Liver (tissue), 9 donors: ENCODE measurements around the gene RANGAP1. TPM values are rescaled to one million over a fixed set of nuclear protein-coding genes. Genes with fewer than 3 reads are reported as not detected.

Source experiments
- DNase-seq: peaks from one replicate; pipeline ENCODE4 v3.0.0-alpha.2; 2017; ENCODE audit warnings: low spot score
- H3K27ac ChIP-seq, 2 donors: one replicate each; pipeline ENCODE4 v1.7.0; 2013; ENCODE audit warnings: inconsistent platforms in 2 of 2, low read length in 2 of 2, control low read depth in 1 of 2, low read depth in 1 of 2, mild to moderate bottlenecking in 1 of 2
- H3K27me3 ChIP-seq, 4 donors: one replicate each; pipeline versions ENCODE4 v1.6.1 to v1.7.0; 2013; ENCODE audit warnings: low read length in 3 of 4, inconsistent platforms in 1 of 4, mild to moderate bottlenecking in 1 of 4, moderate library complexity in 1 of 4; ENCODE audit not compliant: control insufficient read depth in 4 of 4, insufficient read depth in 4 of 4
- H3K36me3 ChIP-seq, 4 donors: one replicate each; pipeline versions ENCODE4 v1.6.1 to v1.7.0; 2013; ENCODE audit warnings: low read length in 3 of 4, mild to moderate bottlenecking in 3 of 4, low read depth in 1 of 4, moderate library complexity in 1 of 4; ENCODE audit not compliant: control insufficient read depth in 4 of 4, insufficient read depth in 3 of 4
- H3K4me1 ChIP-seq, 4 donors: one replicate each; pipeline versions ENCODE4 v1.6.1 to v1.7.0; 2013; ENCODE audit warnings: low read length in 3 of 4, mild to moderate bottlenecking in 3 of 4, moderate library complexity in 1 of 4; ENCODE audit not compliant: control insufficient read depth in 4 of 4, insufficient read depth in 4 of 4
- H3K4me3 ChIP-seq, 3 donors: one replicate each; pipeline versions ENCODE4 v1.6.1 to v1.7.0; 2013; ENCODE audit warnings: low read length in 3 of 3, control low read depth in 1 of 3, low read depth in 1 of 3, mild to moderate bottlenecking in 1 of 3
- H3K9ac ChIP-seq, 2 donors: one replicate each; pipeline ENCODE4 v1.7.0; 2013; ENCODE audit warnings: low read length in 2 of 2, mild to moderate bottlenecking in 2 of 2, moderate library complexity in 2 of 2, control low read depth in 1 of 2, low read depth in 1 of 2
- H3K9me3 ChIP-seq, 4 donors: one replicate each; pipeline versions ENCODE4 v1.6.1 to v1.7.0; 2013; ENCODE audit warnings: low read length in 3 of 4; ENCODE audit not compliant: control insufficient read depth in 4 of 4
- ATF3 ChIP-seq: IDR thresholded peaks from 2 replicates; pipeline ENCODE4 v1.6.1; 2016; ENCODE audit warnings: antibody characterized with exemption
- CTCF ChIP-seq: fragments of 150-350 bp; IDR thresholded peaks from 2 replicates; pipeline ENCODE4 v1.5.1; 2017; ENCODE audit warnings: improper control_type of control experiment, low read depth, low read length; ENCODE audit not compliant: missing input control
- EGR1 ChIP-seq, 2 donors: IDR thresholded peaks; 2 replicates each; pipeline ENCODE4 v1.6.1; 2016 to 2018; ENCODE audit warnings: antibody characterized with exemption in 2 of 2, low read depth in 2 of 2
- FOXA1 ChIP-seq: IDR thresholded peaks from 2 replicates; pipeline ENCODE4 v1.6.1; 2016; ENCODE audit warnings: antibody characterized with exemption
- FOXA2 ChIP-seq: IDR thresholded peaks from 2 replicates; pipeline ENCODE4 v1.6.1; 2016; ENCODE audit warnings: antibody characterized with exemption
- GABPA ChIP-seq, 2 donors: IDR thresholded peaks in 1 of 2; conservative IDR thresholded peaks in 1 of 2; 2 replicates each; pipeline ENCODE4 v1.6.1; 2016; ENCODE audit warnings: antibody characterized with exemption in 2 of 2, mild to moderate bottlenecking in 1 of 2, moderate library complexity in 1 of 2
- HNF4A ChIP-seq, 2 donors: conservative IDR thresholded peaks; 2 replicates each; pipeline ENCODE4 v1.6.1; 2016; ENCODE audit warnings: antibody characterized with exemption in 2 of 2, mild to moderate bottlenecking in 2 of 2
- HNF4G ChIP-seq: IDR thresholded peaks from 2 replicates; pipeline ENCODE4 v1.6.1; 2016; ENCODE audit warnings: antibody characterized with exemption
- JUND ChIP-seq, 2 donors: IDR thresholded peaks; 2 replicates each; pipeline ENCODE4 v1.6.1; 2016; ENCODE audit warnings: antibody characterized with exemption in 2 of 2
- MAX ChIP-seq: IDR thresholded peaks from 2 replicates; pipeline ENCODE4 v1.6.1; 2016; ENCODE audit warnings: antibody characterized with exemption
- NR2F2 ChIP-seq: IDR thresholded peaks from 2 replicates; pipeline ENCODE4 v1.6.1; 2016; ENCODE audit warnings: antibody characterized with exemption
- RAD21 ChIP-seq, 2 donors: IDR thresholded peaks; 2 replicates each; pipeline ENCODE4 v1.6.1; 2016; ENCODE audit warnings: antibody characterized with exemption in 2 of 2, mild to moderate bottlenecking in 2 of 2
- REST ChIP-seq: IDR thresholded peaks from 2 replicates; pipeline ENCODE4 v1.6.1; 2016; ENCODE audit warnings: antibody characterized with exemption, mild to moderate bottlenecking
- RXRA ChIP-seq, 2 donors: IDR thresholded peaks; 2 replicates each; pipeline ENCODE4 v1.6.1; 2017 to 2018; ENCODE audit warnings: antibody characterized with exemption in 2 of 2, mild to moderate bottlenecking in 1 of 2
- SP1 ChIP-seq: IDR thresholded peaks from 2 replicates; pipeline ENCODE4 v1.6.1; 2018; ENCODE audit warnings: antibody characterized with exemption, mild to moderate bottlenecking
- TAF1 ChIP-seq: conservative IDR thresholded peaks from 2 replicates; pipeline ENCODE4 v1.6.1; 2016; ENCODE audit warnings: antibody characterized with exemption, mild to moderate bottlenecking
- YY1 ChIP-seq: IDR thresholded peaks from 2 replicates; pipeline ENCODE4 v1.6.1; 2016; ENCODE audit warnings: antibody characterized with exemption, mild to moderate bottlenecking
- ZBTB33 ChIP-seq: IDR thresholded peaks from 2 replicates; pipeline ENCODE4 v1.6.1; 2016; ENCODE audit warnings: antibody characterized with exemption
- WGBS: extraction: QIAGEN DNeasy Blood & Tissue Kit; methylation state at CpG from one replicate; pipeline ENCODE4 v1.1.7; 2013; 5-methylcytosine and 5-hydroxymethylcytosine counted together
- polyA plus RNA-seq, 2 donors: library from polyadenylated mRNA; stranded (reverse) in 1 of 2; unstranded in 1 of 2; fragments of 200-250 nt in 1 of 2; fragments of >200 nt in 1 of 2; fragmentation: Nextera tagmentation in 1 of 2; extraction: Ambion mirVana in 1 of 2; gene quantifications; one replicate each; pipeline versions ENCODE4 v1.2.1 to v1.2.3, GENCODE V29; 2013 to 2015
- total RNA-seq, 2 donors: library from RNA; depleted of rRNA; stranded (reverse); fragments of >200 nt; gene quantifications; one replicate each; pipeline ENCODE4 v1.2.3, GENCODE V29; 2014
- donor health status: healthy.
- donor health status: healthy.
- donor health status: healthy.
- donor health status: healthy.
- donor health status: healthy.

Gene RANGAP1
- total and polyA plus RNA-seq, 4 donors, result 12.0 to 40.3 (median 33.3) TPM

- H3K36me3 ChIP-seq, result peaks cover 6 to 71% (median 40%) of the 10 kb centered on the region in 4 donors
- no peaks in the 10 kb centered on the region for H3K9me3 ChIP-seq
- no peak for DNase-seq
- TF ChIP-seq YY1, result no peak
- TF ChIP-seq HNF4A (conservative IDR thresholded peaks at IDR 0.05), result no peak
- no peak for TF ChIP-seq SP1
- no peak for TF ChIP-seq GABPA (IDR thresholded peaks at IDR 0.05 in 1 of 2, conservative IDR thresholded peaks at IDR 0.05 in 1 of 2)
- no peak for TF ChIP-seq MAX
- no peak for TF ChIP-seq FOXA2
- TF ChIP-seq REST, result no peak
- no peak for TF ChIP-seq RXRA (IDR thresholded peaks at IDR 0.05)
- TF ChIP-seq JUND (IDR thresholded peaks at IDR 0.05), result no peak
- TF ChIP-seq RAD21 (IDR thresholded peaks at IDR 0.05), result no peak
- TF ChIP-seq HNF4G, result no peak
- no peak for TF ChIP-seq ZBTB33
- no peak for TF ChIP-seq TAF1
- no peak for TF ChIP-seq CTCF
- no peak for TF ChIP-seq ATF3
- no peak for TF ChIP-seq EGR1 (IDR thresholded peaks at IDR 0.05; ENCODE audit: low read depth in 2 of 2)
- no peak for TF ChIP-seq NR2F2
- no peak for TF ChIP-seq FOXA1
- H3K27ac ChIP-seq, result no peak overlapping the region
- no peaks in the 10 kb centered on the region for H3K4me1 ChIP-seq
- H3K4me3 ChIP-seq, result no peak overlapping the region
- WGBS, result 96% methylated on average over 9 of the region's 9 CpGs
- H3K27me3 ChIP-seq, result no peaks in the 10 kb centered on the region
- no peak overlapping the region for H3K9ac ChIP-seq
Observed at GRCh38 chr22:41271787-41272186, 14.2 kb downstream of the RANGAP1 start.
